SK-N-SH (cell line): Measurements from ENCODE around the gene IPO11.

ENCODE experiments used
- EZH2phosphoT487 ChIP-seq: fragments of 200-600 bp; sonication (generic); IDR thresholded peaks from 2 replicates; pipeline ENCODE4 v1.6.1; 2017; ENCODE audit warnings: low read depth, mixed run types, mild to moderate bottlenecking, antibody characterized with exemption, moderate library complexity, borderline replicate concordance
- MEF2A ChIP-seq: IDR thresholded peaks from 2 replicates; pipeline ENCODE4 v1.4.0; 2012; ENCODE audit warnings: low read depth, borderline replicate concordance
- POLR2AphosphoS5 ChIP-seq: IDR thresholded peaks from 2 replicates; pipeline ENCODE4 v1.6.1; 2012; ENCODE audit warnings: low read depth, low read length
- SMC3 ChIP-seq: IDR thresholded peaks from 2 replicates; pipeline ENCODE4 v1.6.1; 2012; ENCODE audit warnings: low read depth, low read length, improper control_type of control experiment
- TAF1 ChIP-seq: IDR thresholded peaks from 2 replicates; pipeline ENCODE4 v1.6.1; 2012; ENCODE audit warnings: low read depth, mild to moderate bottlenecking, low read length, moderate library complexity, borderline replicate concordance
- TCF12 ChIP-seq: IDR thresholded peaks from 2 replicates; pipeline ENCODE4 v1.4.0; 2012
- TF ChIP-seq, protein P1 (sequence below): IDR thresholded peaks from 2 replicates; pipeline ENCODE4 v1.4.0; 2012; ENCODE audit warnings: low read depth
- TF ChIP-seq, protein P2 (sequence below): IDR thresholded peaks from 2 replicates; pipeline ENCODE4 v1.4.0; 2012; ENCODE audit warnings: low read depth, borderline replicate concordance
- TF ChIP-seq, protein P3 (sequence below): fragments of 200-600 bp; sonication (generic); IDR thresholded peaks from 2 replicates; pipeline ENCODE4 v1.6.1; 2017; ENCODE audit warnings: antibody characterized with exemption, mild to moderate bottlenecking, moderate library complexity
- TF ChIP-seq, protein P4 (sequence below): IDR thresholded peaks from 2 replicates; pipeline ENCODE4; 2012

DNA sequence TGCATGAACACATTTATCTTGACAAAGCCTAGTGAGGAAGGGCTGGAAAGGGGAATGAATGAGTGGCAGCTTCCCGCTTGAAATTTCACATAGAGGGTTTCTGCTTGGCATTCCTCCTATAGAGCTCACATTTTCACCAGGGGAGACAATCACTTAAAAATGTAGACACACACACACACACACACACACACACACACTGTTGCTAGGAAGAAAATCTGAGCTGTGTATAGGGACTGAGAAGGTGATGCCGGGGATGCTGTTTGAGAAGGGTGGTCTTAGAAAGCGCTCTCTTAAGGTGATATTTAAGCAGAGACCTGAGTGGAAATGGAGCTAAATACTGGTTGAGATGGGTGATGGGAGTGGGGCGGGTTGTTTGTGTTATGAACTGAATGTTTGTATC, 236.5 kb downstream of the IPO11 start:
- TF ChIP-seq, protein P1, sequence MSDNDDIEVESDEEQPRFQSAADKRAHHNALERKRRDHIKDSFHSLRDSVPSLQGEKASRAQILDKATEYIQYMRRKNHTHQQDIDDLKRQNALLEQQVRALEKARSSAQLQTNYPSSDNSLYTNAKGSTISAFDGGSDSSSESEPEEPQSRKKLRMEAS: no peak
- TF ChIP-seq TCF12 (no peak), SMC3 (no peak), POLR2AphosphoS5 (no peak), MEF2A (no peak), TAF1 (no peak), EZH2phosphoT487 (no peak)
- TF ChIP-seq, protein P2, sequence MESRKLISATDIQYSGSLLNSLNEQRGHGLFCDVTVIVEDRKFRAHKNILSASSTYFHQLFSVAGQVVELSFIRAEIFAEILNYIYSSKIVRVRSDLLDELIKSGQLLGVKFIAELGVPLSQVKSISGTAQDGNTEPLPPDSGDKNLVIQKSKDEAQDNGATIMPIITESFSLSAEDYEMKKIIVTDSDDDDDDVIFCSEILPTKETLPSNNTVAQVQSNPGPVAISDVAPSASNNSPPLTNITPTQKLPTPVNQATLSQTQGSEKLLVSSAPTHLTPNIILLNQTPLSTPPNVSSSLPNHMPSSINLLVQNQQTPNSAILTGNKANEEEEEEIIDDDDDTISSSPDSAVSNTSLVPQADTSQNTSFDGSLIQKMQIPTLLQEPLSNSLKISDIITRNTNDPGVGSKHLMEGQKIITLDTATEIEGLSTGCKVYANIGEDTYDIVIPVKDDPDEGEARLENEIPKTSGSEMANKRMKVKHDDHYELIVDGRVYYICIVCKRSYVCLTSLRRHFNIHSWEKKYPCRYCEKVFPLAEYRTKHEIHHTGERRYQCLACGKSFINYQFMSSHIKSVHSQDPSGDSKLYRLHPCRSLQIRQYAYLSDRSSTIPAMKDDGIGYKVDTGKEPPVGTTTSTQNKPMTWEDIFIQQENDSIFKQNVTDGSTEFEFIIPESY: no peak
- TF ChIP-seq, protein P3, sequence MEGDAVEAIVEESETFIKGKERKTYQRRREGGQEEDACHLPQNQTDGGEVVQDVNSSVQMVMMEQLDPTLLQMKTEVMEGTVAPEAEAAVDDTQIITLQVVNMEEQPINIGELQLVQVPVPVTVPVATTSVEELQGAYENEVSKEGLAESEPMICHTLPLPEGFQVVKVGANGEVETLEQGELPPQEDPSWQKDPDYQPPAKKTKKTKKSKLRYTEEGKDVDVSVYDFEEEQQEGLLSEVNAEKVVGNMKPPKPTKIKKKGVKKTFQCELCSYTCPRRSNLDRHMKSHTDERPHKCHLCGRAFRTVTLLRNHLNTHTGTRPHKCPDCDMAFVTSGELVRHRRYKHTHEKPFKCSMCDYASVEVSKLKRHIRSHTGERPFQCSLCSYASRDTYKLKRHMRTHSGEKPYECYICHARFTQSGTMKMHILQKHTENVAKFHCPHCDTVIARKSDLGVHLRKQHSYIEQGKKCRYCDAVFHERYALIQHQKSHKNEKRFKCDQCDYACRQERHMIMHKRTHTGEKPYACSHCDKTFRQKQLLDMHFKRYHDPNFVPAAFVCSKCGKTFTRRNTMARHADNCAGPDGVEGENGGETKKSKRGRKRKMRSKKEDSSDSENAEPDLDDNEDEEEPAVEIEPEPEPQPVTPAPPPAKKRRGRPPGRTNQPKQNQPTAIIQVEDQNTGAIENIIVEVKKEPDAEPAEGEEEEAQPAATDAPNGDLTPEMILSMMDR: no peak
- TF ChIP-seq, protein P4, sequence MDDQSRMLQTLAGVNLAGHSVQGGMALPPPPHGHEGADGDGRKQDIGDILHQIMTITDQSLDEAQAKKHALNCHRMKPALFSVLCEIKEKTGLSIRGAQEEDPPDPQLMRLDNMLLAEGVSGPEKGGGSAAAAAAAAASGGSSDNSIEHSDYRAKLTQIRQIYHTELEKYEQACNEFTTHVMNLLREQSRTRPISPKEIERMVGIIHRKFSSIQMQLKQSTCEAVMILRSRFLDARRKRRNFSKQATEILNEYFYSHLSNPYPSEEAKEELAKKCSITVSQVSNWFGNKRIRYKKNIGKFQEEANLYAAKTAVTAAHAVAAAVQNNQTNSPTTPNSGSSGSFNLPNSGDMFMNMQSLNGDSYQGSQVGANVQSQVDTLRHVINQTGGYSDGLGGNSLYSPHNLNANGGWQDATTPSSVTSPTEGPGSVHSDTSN: no peak
